ENCODE measurements around the gene EEIG1. TPM values are rescaled to one million over a fixed set of nuclear protein-coding genes. Genes with fewer than 3 reads are reported as not detected.

Gene EEIG1
- total RNA-seq, 1 donor from 2014 or later, result 26.4 TPM

DNA sequence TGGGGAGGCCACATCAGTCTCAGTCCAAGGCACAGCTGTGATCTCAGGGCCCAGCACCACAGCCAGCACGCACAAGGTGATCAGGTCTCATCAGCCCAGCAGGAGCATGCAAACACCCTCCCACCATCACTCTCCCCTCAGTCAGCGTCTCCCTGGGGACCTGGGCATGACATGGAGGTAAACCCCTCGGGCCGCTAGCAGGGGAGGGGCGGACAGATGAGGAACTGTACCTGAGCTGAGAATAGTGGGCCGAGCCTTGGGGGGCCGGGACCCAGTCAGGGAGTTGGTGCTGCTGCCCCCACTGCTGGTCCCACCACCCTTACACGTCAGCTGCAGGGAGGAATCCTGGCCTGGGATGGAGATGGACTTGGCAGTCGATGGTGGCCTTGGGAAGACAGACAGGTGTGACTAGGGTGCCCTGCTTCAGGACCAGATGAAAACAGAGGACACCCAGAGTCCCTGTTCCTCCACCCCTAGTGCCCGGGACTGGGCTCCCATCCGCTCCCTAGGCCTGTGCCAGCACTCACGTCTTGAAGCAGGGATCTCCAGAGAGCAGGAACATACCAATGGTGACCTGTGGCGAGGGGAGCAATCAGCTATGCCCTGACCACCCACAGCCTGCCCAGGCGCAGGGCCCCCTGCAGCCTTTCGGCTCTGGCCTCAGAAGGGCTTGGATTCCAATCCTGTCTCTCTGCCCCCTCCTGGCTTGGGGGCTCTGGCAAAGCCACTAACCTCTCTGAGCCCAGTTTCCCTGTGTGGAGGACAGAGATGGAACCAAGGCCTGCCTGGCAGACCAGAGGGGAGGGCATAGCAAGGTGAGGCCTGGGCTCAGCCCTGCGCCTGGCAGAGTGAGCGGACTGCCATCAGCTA, 32.7 kb downstream of the EEIG1 start:
- H3K9ac ChIP-seq (ENCODE audit: low read length), result no peak overlapping the region
- peaks cover 2% of the 10 kb centered on the region for H3K4me1 Mint-ChIP-seq (ENCODE audit: low read depth, unreplicated experiment)
- no peak overlapping the region for H3K27ac Mint-ChIP-seq (ENCODE audit: unreplicated experiment)
- H3K27ac ChIP-seq (ENCODE audit: low read depth, low read length), result no peak overlapping the region
- H3K27me3 Mint-ChIP-seq (ENCODE audit: low read depth, unreplicated experiment), result no peaks in the 10 kb centered on the region
- no peaks in the 10 kb centered on the region for H3K79me2 ChIP-seq (ENCODE audit: insufficient read depth, low read length)
- peaks cover 7% of the 10 kb centered on the region for H3K4me1 ChIP-seq (ENCODE audit: insufficient read depth, low read length)
- H3K4me3 Mint-ChIP-seq (ENCODE audit: unreplicated experiment), result no peak overlapping the region
- H2AFZ ChIP-seq (ENCODE audit: low read depth, low read length), result no peak overlapping the region
- no peaks in the 10 kb centered on the region for H3K36me3 ChIP-seq (ENCODE audit: insufficient read depth, low read length)
- no peak for TF ChIP-seq EZH2 (IDR thresholded peaks at IDR 0.05; ENCODE audit: insufficient read depth, low read length)
- TF ChIP-seq, protein P1, sequence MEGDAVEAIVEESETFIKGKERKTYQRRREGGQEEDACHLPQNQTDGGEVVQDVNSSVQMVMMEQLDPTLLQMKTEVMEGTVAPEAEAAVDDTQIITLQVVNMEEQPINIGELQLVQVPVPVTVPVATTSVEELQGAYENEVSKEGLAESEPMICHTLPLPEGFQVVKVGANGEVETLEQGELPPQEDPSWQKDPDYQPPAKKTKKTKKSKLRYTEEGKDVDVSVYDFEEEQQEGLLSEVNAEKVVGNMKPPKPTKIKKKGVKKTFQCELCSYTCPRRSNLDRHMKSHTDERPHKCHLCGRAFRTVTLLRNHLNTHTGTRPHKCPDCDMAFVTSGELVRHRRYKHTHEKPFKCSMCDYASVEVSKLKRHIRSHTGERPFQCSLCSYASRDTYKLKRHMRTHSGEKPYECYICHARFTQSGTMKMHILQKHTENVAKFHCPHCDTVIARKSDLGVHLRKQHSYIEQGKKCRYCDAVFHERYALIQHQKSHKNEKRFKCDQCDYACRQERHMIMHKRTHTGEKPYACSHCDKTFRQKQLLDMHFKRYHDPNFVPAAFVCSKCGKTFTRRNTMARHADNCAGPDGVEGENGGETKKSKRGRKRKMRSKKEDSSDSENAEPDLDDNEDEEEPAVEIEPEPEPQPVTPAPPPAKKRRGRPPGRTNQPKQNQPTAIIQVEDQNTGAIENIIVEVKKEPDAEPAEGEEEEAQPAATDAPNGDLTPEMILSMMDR (IDR thresholded peaks at IDR 0.05; ENCODE audit: insufficient read depth, low read depth, low read length), result no peak
- H3K4me2 ChIP-seq (ENCODE audit: low read length), result no peak overlapping the region
- no peak overlapping the region for H3K4me3 ChIP-seq (ENCODE audit: insufficient read depth, low read depth, low read length)
- no peaks in the 10 kb centered on the region for H3K9me3 Mint-ChIP-seq (ENCODE audit: unreplicated experiment)
- H3K27me3 ChIP-seq (ENCODE audit: insufficient read depth, low read length), result no peaks in the 10 kb centered on the region
- H3K9me3 ChIP-seq (ENCODE audit: insufficient read depth, low read depth, low read length), result no peaks in the 10 kb centered on the region
- FAIRE-seq (no peak), DNase-seq (ENCODE audit: low read depth) (no peak)
- peaks cover 35% of the 10 kb centered on the region for H4K20me1 ChIP-seq (ENCODE audit: insufficient read depth, low read length)
- H3K36me3 Mint-ChIP-seq (ENCODE audit: low read depth, unreplicated experiment), result peaks cover 2% of the 10 kb centered on the region

DNA sequence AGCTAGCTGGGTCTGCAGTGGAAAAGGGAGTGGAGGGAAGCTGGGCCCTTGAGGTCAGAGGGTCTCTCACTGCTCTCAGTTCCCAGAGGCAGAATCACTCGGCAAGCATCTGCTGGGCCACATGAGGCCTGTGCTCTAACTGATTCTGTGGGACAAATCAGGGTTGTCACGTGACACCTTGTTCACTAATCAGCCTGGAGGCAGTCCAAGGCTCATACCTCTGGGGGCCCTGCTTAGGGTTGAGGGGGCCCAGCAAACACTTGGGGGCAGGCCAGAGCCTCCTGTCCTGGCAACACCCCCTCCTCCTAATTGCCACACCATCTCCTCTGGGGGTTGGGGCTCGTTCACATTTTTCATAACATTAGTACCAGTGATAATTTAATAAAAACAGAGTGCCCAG, 34.1 kb downstream of the EEIG1 start:
- Mint-ChIP-seq H3K36me3 (ENCODE audit: low read depth, unreplicated experiment) (peaks cover 5% of the 10 kb centered on the region), H3K27ac (ENCODE audit: unreplicated experiment) (no peak overlapping the region), H3K4me3 (ENCODE audit: unreplicated experiment) (no peak overlapping the region), H3K9me3 (ENCODE audit: unreplicated experiment) (no peaks in the 10 kb centered on the region), H3K4me1 (ENCODE audit: low read depth, unreplicated experiment) (peaks cover 2% of the 10 kb centered on the region), H3K27me3 (ENCODE audit: low read depth, unreplicated experiment) (no peaks in the 10 kb centered on the region)
- Histone ChIP-seq H3K36me3 (ENCODE audit: insufficient read depth, low read length) (no peaks in the 10 kb centered on the region), H3K4me1 (ENCODE audit: insufficient read depth, low read length) (peaks cover 5% of the 10 kb centered on the region), H3K27me3 (ENCODE audit: insufficient read depth, low read length) (no peaks in the 10 kb centered on the region), H3K9me3 (ENCODE audit: insufficient read depth, low read depth, low read length) (no peaks in the 10 kb centered on the region), H3K4me3 (ENCODE audit: insufficient read depth, low read depth, low read length) (no peak overlapping the region), H3K4me2 (ENCODE audit: low read length) (no peak overlapping the region), H2AFZ (ENCODE audit: low read depth, low read length) (no peak overlapping the region), H3K79me2 (ENCODE audit: insufficient read depth, low read length) (no peaks in the 10 kb centered on the region), H3K27ac (ENCODE audit: low read depth, low read length) (no peak overlapping the region), H3K9ac (ENCODE audit: low read length) (no peak overlapping the region), H4K20me1 (ENCODE audit: insufficient read depth, low read length) (peaks cover 25% of the 10 kb centered on the region)
- TF ChIP-seq EZH2 (IDR thresholded peaks at IDR 0.05; ENCODE audit: insufficient read depth, low read length), result no peak
- TF ChIP-seq, protein P1 (IDR thresholded peaks at IDR 0.05; ENCODE audit: insufficient read depth, low read depth, low read length), result no peak
- FAIRE-seq (no peak), DNase-seq (ENCODE audit: low read depth) (no peak)

DNA sequence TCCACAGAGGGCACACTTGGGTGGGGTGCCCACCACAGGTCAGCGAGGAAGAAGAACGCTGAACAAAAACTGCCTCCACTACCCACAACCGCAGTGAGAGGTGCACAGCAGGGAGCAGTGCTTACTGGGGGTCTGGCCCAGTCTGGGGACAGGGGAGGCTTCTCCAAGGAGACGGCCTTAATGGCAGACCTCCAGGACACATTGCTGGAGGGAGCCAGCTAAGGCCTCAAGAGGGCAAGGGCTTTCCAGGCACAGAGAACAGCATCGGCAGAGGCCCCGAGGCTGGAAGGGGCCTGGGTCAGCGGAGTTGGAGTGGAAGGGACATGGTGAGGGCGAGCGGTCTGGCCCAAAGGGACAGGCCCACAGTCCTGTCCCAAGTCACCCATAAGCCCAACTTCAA, 34.8 kb downstream of the EEIG1 start:
- no peak for FAIRE-seq
- no peaks in the 10 kb centered on the region for H3K79me2 ChIP-seq (ENCODE audit: insufficient read depth, low read length)
- Mint-ChIP-seq H3K36me3 (ENCODE audit: low read depth, unreplicated experiment) (peaks cover 5% of the 10 kb centered on the region), H3K27me3 (ENCODE audit: low read depth, unreplicated experiment) (no peaks in the 10 kb centered on the region), H3K4me3 (ENCODE audit: unreplicated experiment) (no peak overlapping the region), H3K27ac (ENCODE audit: unreplicated experiment) (no peak overlapping the region), H3K9me3 (ENCODE audit: unreplicated experiment) (no peaks in the 10 kb centered on the region), H3K4me1 (ENCODE audit: low read depth, unreplicated experiment) (peaks cover 2% of the 10 kb centered on the region)
- H3K27me3 ChIP-seq (ENCODE audit: insufficient read depth, low read length), result no peaks in the 10 kb centered on the region
- H4K20me1 ChIP-seq (ENCODE audit: insufficient read depth, low read length), result peaks cover 21% of the 10 kb centered on the region
- H3K4me1 ChIP-seq (ENCODE audit: insufficient read depth, low read length), result peaks cover 4% of the 10 kb centered on the region
- no peak overlapping the region for H3K4me2 ChIP-seq (ENCODE audit: low read length)
- no peaks in the 10 kb centered on the region for H3K36me3 ChIP-seq (ENCODE audit: insufficient read depth, low read length)
- no peak for TF ChIP-seq EZH2 (IDR thresholded peaks at IDR 0.05; ENCODE audit: insufficient read depth, low read length)
- no peak overlapping the region for H3K9ac ChIP-seq (ENCODE audit: low read length)
- H3K27ac ChIP-seq (ENCODE audit: low read depth, low read length), result no peak overlapping the region
- no peaks in the 10 kb centered on the region for H3K9me3 ChIP-seq (ENCODE audit: insufficient read depth, low read depth, low read length)
- DNase-seq (ENCODE audit: low read depth), result no peak
- H3K4me3 ChIP-seq (ENCODE audit: insufficient read depth, low read depth, low read length), result no peak overlapping the region
- H2AFZ ChIP-seq (ENCODE audit: low read depth, low read length), result no peak overlapping the region

Data from astrocyte (in vitro differentiated cells and primary cell).